IMR-90 (cell line): ENCODE data around the gene LCP1. TPM values are rescaled to one million over a fixed set of nuclear protein-coding genes. Genes with fewer than 3 reads are reported as not detected.

Experiments
- ATAC-seq: fragments of 200-7000 bp; cut with Tn5 transposase; 2 replicates; pipeline ENCODE4 v1.9.1; 2020; ENCODE audit warnings: low read depth, mild to moderate bottlenecking, moderate library complexity
- BruUV-seq: library from RNA; stranded (reverse); fragments of 400-500 nt; replicated peaks from 2 replicates; lab custom pipeline; 2021; lab: Mats Ljungman, UMichigan
- CTCF ChIA-PET: fragments of 300-600 bp; formaldehyde crosslinking; extraction: SDS; loops from one replicate; lab custom pipeline; 2021; ENCODE audit warnings: antibody characterized with exemption; lab: Yijun Ruan, JAX
- POLR2A ChIA-PET: fragments of 300-600 bp; sonication (Branson Sonifier 250); formaldehyde crosslinking; loops from one replicate; lab custom pipeline; 2022; ENCODE audit warnings: antibody characterized with exemption; ENCODE audit not compliant: unreplicated experiment; lab: Charles Lee
- DNase-seq: peaks from one replicate; pipeline ENCODE4 v3.0.0; 2013
- H2AFZ ChIP-seq: replicated peaks from 2 replicates; pipeline ENCODE3; 2013; ENCODE audit warnings: low read length, mild to moderate bottlenecking; ENCODE audit not compliant: poor library complexity
- H2AK5ac ChIP-seq: 2 replicates; pipeline ENCODE4 v1.6.1; 2013; ENCODE audit warnings: low read depth, low read length, inconsistent platforms
- H2AK9ac ChIP-seq: replicated peaks from 2 replicates; pipeline ENCODE3; 2013; ENCODE audit warnings: mild to moderate bottlenecking, low read depth, low read length, moderate library complexity; ENCODE audit not compliant: poor library complexity
- H2BK120ac ChIP-seq: 2 replicates; pipeline ENCODE4 v1.6.1; 2013; ENCODE audit warnings: low read depth, low read length, inconsistent platforms
- H2BK15ac ChIP-seq: 3 replicates; pipeline ENCODE4 v1.6.1; 2013; ENCODE audit warnings: low read depth, low read length, inconsistent platforms
- H2BK20ac ChIP-seq: 2 replicates; pipeline ENCODE4 v1.6.1; 2013; ENCODE audit warnings: low read depth, mild to moderate bottlenecking, inconsistent platforms, low read length, moderate library complexity
- H2BK5ac ChIP-seq: 2 replicates; pipeline ENCODE4 v1.6.1; 2013; ENCODE audit warnings: mild to moderate bottlenecking, low read depth, low read length, inconsistent platforms; ENCODE audit not compliant: poor library complexity, severe bottlenecking
- H3K14ac ChIP-seq: replicated peaks from 2 replicates; pipeline ENCODE4 v1.6.1; 2013; ENCODE audit warnings: low read depth, low read length, inconsistent platforms
- H3K18ac ChIP-seq: 2 replicates; pipeline ENCODE4 v1.6.1; 2013; ENCODE audit warnings: low read depth, low read length, control low read depth
- H3K23ac ChIP-seq: 2 replicates; pipeline ENCODE4 v1.6.1; 2013; ENCODE audit warnings: low read depth, low read length, inconsistent platforms
- H3K27ac ChIP-seq: 2 replicates; pipeline ENCODE4 v1.5.1; 2013; ENCODE audit warnings: mild to moderate bottlenecking, control low read depth, low read length; ENCODE audit not compliant: insufficient read depth
- H3K27me3 ChIP-seq: 2 replicates; pipeline ENCODE4 v1.6.1; 2013; ENCODE audit warnings: low read length; ENCODE audit not compliant: control insufficient read depth, insufficient read depth
- H3K36me3 ChIP-seq: 2 replicates; pipeline ENCODE4 v1.6.1; 2013; ENCODE audit warnings: low read length, mixed read lengths; ENCODE audit not compliant: control insufficient read depth, insufficient read depth
- H3K4ac ChIP-seq: 2 replicates; pipeline ENCODE4 v1.6.1; 2013; ENCODE audit warnings: low read depth, low read length, inconsistent platforms
- H3K4me1 ChIP-seq: 2 replicates; pipeline ENCODE4 v1.6.1; 2013; ENCODE audit warnings: low read length, mixed read lengths; ENCODE audit not compliant: control insufficient read depth, insufficient read depth
- H3K4me2 ChIP-seq: 2 replicates; pipeline ENCODE4 v1.6.1; 2013; ENCODE audit warnings: low read depth, mild to moderate bottlenecking, control low read depth, low read length, moderate library complexity
- H3K4me3 ChIP-seq: 2 replicates; pipeline ENCODE4 v1.5.1; 2013; ENCODE audit warnings: low read depth, mild to moderate bottlenecking, control low read depth, low read length, moderate library complexity; ENCODE audit not compliant: insufficient read depth
- H3K56ac ChIP-seq: 2 replicates; pipeline ENCODE4 v1.6.1; 2013; ENCODE audit warnings: low read length, inconsistent platforms; ENCODE audit not compliant: insufficient read depth; ENCODE audit errors: extremely low read depth
- H3K79me1 ChIP-seq, 2 experiments: 2 replicates each; pipeline ENCODE4 v1.6.1; 2013; ENCODE audit warnings: low read length in 2 of 2, inconsistent platforms in 1 of 2, low read depth in 1 of 2
- H3K9ac ChIP-seq: 2 replicates; pipeline ENCODE4 v1.6.1; 2013; ENCODE audit warnings: low read depth, low read length, control low read depth
- H3K9me1 ChIP-seq: 2 replicates; pipeline ENCODE4 v1.6.1; 2013; ENCODE audit warnings: low read length, inconsistent platforms; ENCODE audit not compliant: insufficient read depth
- H3K9me3 ChIP-seq: 2 replicates; pipeline ENCODE4 v1.6.1; 2013; ENCODE audit warnings: low read length; ENCODE audit not compliant: control insufficient read depth, insufficient read depth
- H4K20me1 ChIP-seq: 2 replicates; pipeline ENCODE4 v1.6.1; 2013; ENCODE audit warnings: low read length, inconsistent platforms; ENCODE audit not compliant: insufficient read depth
- H4K5ac ChIP-seq: 2 replicates; pipeline ENCODE4 v1.6.1; 2013; ENCODE audit warnings: mild to moderate bottlenecking, low read depth, low read length, control low read depth
- H4K8ac ChIP-seq, 2 experiments: 2 replicates each; pipeline ENCODE4 v1.6.1; 2013; ENCODE audit warnings: low read depth in 2 of 2, low read length in 2 of 2, control low read depth in 1 of 2, inconsistent platforms in 1 of 2
- H4K91ac ChIP-seq: 2 replicates; pipeline ENCODE4 v1.6.1; 2013; ENCODE audit warnings: low read depth, low read length, inconsistent platforms; ENCODE audit not compliant: insufficient read depth
- BHLHE40 ChIP-seq: fragments of 150-350 bp; IDR thresholded peaks from 2 replicates; pipeline ENCODE4 v1.6.1; 2016; ENCODE audit warnings: mild to moderate bottlenecking, low read depth, low read length
- CEBPB ChIP-seq: IDR thresholded peaks from 2 replicates; pipeline ENCODE4 v1.6.1; 2012; ENCODE audit warnings: low read depth, low read length, improper control_type of control experiment
- CHD1 ChIP-seq: IDR thresholded peaks from 2 replicates; pipeline ENCODE4 v1.6.1; 2012; ENCODE audit warnings: low read depth, low read length, improper control_type of control experiment
- CTCF ChIP-seq: conservative IDR thresholded peaks from 2 replicates; pipeline ENCODE4 v1.5.1; 2012; ENCODE audit warnings: mild to moderate bottlenecking, low read depth, low read length, improper control_type of control experiment
- MAFK ChIP-seq: IDR thresholded peaks from 2 replicates; pipeline ENCODE4 v1.6.1; 2012; ENCODE audit warnings: low read depth, low read length, improper control_type of control experiment
- MAZ ChIP-seq: IDR thresholded peaks from 2 replicates; pipeline ENCODE4 v1.6.1; 2012; ENCODE audit warnings: low read depth, mild to moderate bottlenecking, low read length, improper control_type of control experiment, moderate library complexity, borderline replicate concordance
- MXI1 ChIP-seq: IDR thresholded peaks from 2 replicates; pipeline ENCODE4 v1.6.1; 2012; ENCODE audit warnings: low read depth, mild to moderate bottlenecking, low read length, moderate library complexity, borderline replicate concordance
- NFE2L2 ChIP-seq: fragments of 150-350 bp; IDR thresholded peaks from 2 replicates; pipeline ENCODE4 v1.6.1; 2016; ENCODE audit warnings: low read depth, mild to moderate bottlenecking, low read length
- POLR2A ChIP-seq: IDR thresholded peaks from 2 replicates; pipeline ENCODE4 v1.6.1; 2012; ENCODE audit warnings: mild to moderate bottlenecking, low read depth, low read length
- RAD21 ChIP-seq: IDR thresholded peaks from 2 replicates; pipeline ENCODE4 v1.6.1; 2012; ENCODE audit warnings: low read length, improper control_type of control experiment
- RCOR1 ChIP-seq: IDR thresholded peaks from 2 replicates; pipeline ENCODE4 v1.6.1; 2012; ENCODE audit warnings: mild to moderate bottlenecking, low read length, improper control_type of control experiment; ENCODE audit not compliant: insufficient replicate concordance
- RFX5 ChIP-seq: IDR thresholded peaks from 2 replicates; pipeline ENCODE4 v1.8.0; 2012; ENCODE audit warnings: low read depth, mild to moderate bottlenecking, low read length, moderate library complexity
- WGBS, 2 experiments: methylation state at CpG; one replicate each; pipeline versions ENCODE4 v1.1.5 to v1.1.7; 2013; ENCODE audit warnings: missing lambda C conversion rate in 2 of 2; ENCODE audit not compliant: insufficient read length in 1 of 2; ENCODE audit errors: extremely low coverage in 2 of 2; 5-methylcytosine and 5-hydroxymethylcytosine counted together
- dilution Hi-C: fragments of 300-500 bp; cut with HindIII; formaldehyde crosslinking; loops from one replicate; pipeline ENCODE4 v1.14.3; 2018; ENCODE audit warnings: low sequenced_read_pairs; ENCODE audit not compliant: unreplicated experiment
- in situ Hi-C: fragments of 300-500 bp; cut with MboI; formaldehyde crosslinking; loops from 3 replicates; pipeline ENCODE4 v1.14.3; 2019; ENCODE audit warnings: low sequenced_read_pairs, inconsistent platforms, mixed read lengths
- intact Hi-C: fragments of 100-400 bp; cut with micrococcal nuclease; formaldehyde crosslinking; loops from 2 replicates; pipeline ENCODE4 v1.10.0; 2022
- polyA plus RNA-seq, 3 experiments: library from polyadenylated mRNA; depleted of rRNA; stranded (reverse); fragments of >200 nt; gene quantifications; 2 replicates each; pipeline ENCODE4 v1.2.3, GENCODE V29; 2012; ENCODE audit warnings: low replicate concordance in 1 of 3
- total RNA-seq: library from RNA; depleted of rRNA; stranded (reverse); fragments of >200 nt; gene quantifications from 2 replicates; pipeline ENCODE4 v1.2.3, GENCODE V29; 2012
- TF ChIP-seq, protein P1 (sequence below): fragments of 150-350 bp; IDR thresholded peaks from 2 replicates; pipeline ENCODE4 v1.6.1; 2017; ENCODE audit warnings: mild to moderate bottlenecking, antibody characterized with exemption, low read length, low read depth
- TF ChIP-seq, protein P2 (sequence below): fragments of 150-350 bp; IDR thresholded peaks from 2 replicates; pipeline ENCODE4 v1.6.1; 2016; ENCODE audit warnings: low read depth, mild to moderate bottlenecking, low read length, moderate library complexity, borderline replicate concordance

Gene LCP1
- total and polyA plus RNA-seq, 2 of the 4 experiments (the other 2 are of a cell fraction) = not detected

GRCh38 chr13:46116653-46117502 lies 65.1 kb downstream of the LCP1 start:
- DNase-seq = no peak
- H3K14ac ChIP-seq = no peak overlapping the region
- no peak overlapping the region for H3K23ac ChIP-seq
- H2BK5ac ChIP-seq = no peak overlapping the region
- no peak overlapping the region for H2BK15ac ChIP-seq
- 70% methylated on average over 2 of the region's 4 CpGs; no CpG with 5 or more reads in 1 of the 2 experiments for WGBS, 2 experiments
- H4K5ac ChIP-seq = no peak overlapping the region
- ChIA-PET POLR2A (no interaction called here), CTCF (no interaction called here)
- H4K8ac ChIP-seq = no peak overlapping the region
- no peak overlapping the region for H3K9ac ChIP-seq
- no peak overlapping the region for H3K18ac ChIP-seq
- no peak overlapping the region for H3K27ac ChIP-seq
- H3K4me2 ChIP-seq = no peak overlapping the region
- no peak overlapping the region for H2AK9ac ChIP-seq
- no peak overlapping the region for H2AFZ ChIP-seq
- H3K9me1 ChIP-seq = no peaks in the 10 kb centered on the region
- H3K9me3 ChIP-seq = no peaks in the 10 kb centered on the region
- intact Hi-C loops = no loop called here
- no peaks in the 10 kb centered on the region for H3K36me3 ChIP-seq
- BruUV-seq = no TSS peak
- no peak overlapping the region for H2BK20ac ChIP-seq
- H2AK5ac ChIP-seq = no peak overlapping the region
- no peak overlapping the region for H4K91ac ChIP-seq
- peaks cover 2% of the 10 kb centered on the region; the same call in 1 of the 2 replicates for H3K27me3 ChIP-seq
- no peak for ATAC-seq
- dilution Hi-C loops = no loop called here
- no peak overlapping the region for H3K56ac ChIP-seq
- in situ Hi-C loops = no loop called here
- no peaks in the 10 kb centered on the region for H3K4me1 ChIP-seq
- H3K79me1 ChIP-seq = no peaks in the 10 kb centered on the region
- TF ChIP-seq RAD21 (no peak), RFX5 (no peak), MAFK (no peak), NFE2L2 (no peak), MAZ (no peak), MXI1 (no peak), CTCF (no peak), POLR2A (no peak), CHD1 (no peak), RCOR1 (no peak), CEBPB (no peak), BHLHE40 (no peak)
- TF ChIP-seq, protein P1, sequence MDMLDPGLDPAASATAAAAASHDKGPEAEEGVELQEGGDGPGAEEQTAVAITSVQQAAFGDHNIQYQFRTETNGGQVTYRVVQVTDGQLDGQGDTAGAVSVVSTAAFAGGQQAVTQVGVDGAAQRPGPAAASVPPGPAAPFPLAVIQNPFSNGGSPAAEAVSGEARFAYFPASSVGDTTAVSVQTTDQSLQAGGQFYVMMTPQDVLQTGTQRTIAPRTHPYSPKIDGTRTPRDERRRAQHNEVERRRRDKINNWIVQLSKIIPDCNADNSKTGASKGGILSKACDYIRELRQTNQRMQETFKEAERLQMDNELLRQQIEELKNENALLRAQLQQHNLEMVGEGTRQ = no peak
- TF ChIP-seq, protein P2, sequence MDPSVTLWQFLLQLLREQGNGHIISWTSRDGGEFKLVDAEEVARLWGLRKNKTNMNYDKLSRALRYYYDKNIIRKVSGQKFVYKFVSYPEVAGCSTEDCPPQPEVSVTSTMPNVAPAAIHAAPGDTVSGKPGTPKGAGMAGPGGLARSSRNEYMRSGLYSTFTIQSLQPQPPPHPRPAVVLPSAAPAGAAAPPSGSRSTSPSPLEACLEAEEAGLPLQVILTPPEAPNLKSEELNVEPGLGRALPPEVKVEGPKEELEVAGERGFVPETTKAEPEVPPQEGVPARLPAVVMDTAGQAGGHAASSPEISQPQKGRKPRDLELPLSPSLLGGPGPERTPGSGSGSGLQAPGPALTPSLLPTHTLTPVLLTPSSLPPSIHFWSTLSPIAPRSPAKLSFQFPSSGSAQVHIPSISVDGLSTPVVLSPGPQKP = no peak
- no peak overlapping the region for H3K4me3 ChIP-seq
- H3K4ac ChIP-seq = no peak overlapping the region
- H2BK120ac ChIP-seq = no peak overlapping the region
- no peaks in the 10 kb centered on the region for H4K20me1 ChIP-seq
